Body of pancreas (tissue), 4 donors: ENCODE measurements around the gene USP12. TPM values are rescaled to one million over a fixed set of nuclear protein-coding genes. Genes with fewer than 3 reads are reported as not detected.
A peak's percentile ranks its signal among the peaks of the same experiment; 100 is the strongest.

Source experiments
- ATAC-seq: fragments of 150-250 bp; one replicate; pipeline ENCODE4 v1.9.1; 2016
- DNase-seq, 4 donors: peaks; one replicate each; pipeline ENCODE4 v3.0.0-alpha.2; 2019
- H3K27ac ChIP-seq, 4 donors: fragments of 200-600 bp; sonication (generic); 1 replicate in 3 of 4; 2 replicates in 1 of 4; pipeline versions ENCODE4 v1.5.1 to v1.6.1; 2016 to 2019; ENCODE audit warnings: mild to moderate bottlenecking in 1 of 4, mixed read lengths in 1 of 4, moderate library complexity in 1 of 4
- H3K27me3 ChIP-seq, 2 donors: fragments of 200-600 bp; sonication (generic); one replicate each; pipeline ENCODE4 v1.6.0; 2016; ENCODE audit warnings: mild to moderate bottlenecking in 1 of 2
- H3K36me3 ChIP-seq, 2 donors: fragments of 200-600 bp; sonication (generic); replicated peaks in 1 of 2; 2 replicates each; pipeline ENCODE4 v1.5.1; 2016; ENCODE audit warnings: low read depth in 2 of 2; ENCODE audit not compliant: insufficient read depth in 1 of 2
- H3K4me1 ChIP-seq: fragments of 200-600 bp; sonication (generic); one replicate; pipeline ENCODE4 v1.6.0; 2016
- H3K4me3 ChIP-seq, 2 donors: fragments of 200-600 bp; sonication (generic); 1 replicate in 1 of 2; 2 replicates in 1 of 2; pipeline ENCODE4 v1.5.1; 2016 to 2019
- H3K9me3 ChIP-seq, 3 donors: fragments of 200-600 bp; sonication (generic); 1 replicate in 2 of 3; 2 replicates in 1 of 3; pipeline ENCODE4 v1.5.1; 2016
- POLR2A ChIP-seq, 3 donors: fragments of 450-650 bp; IDR thresholded peaks; one replicate each; pipeline ENCODE4 v1.6.1; 2016; ENCODE audit warnings: antibody characterized with exemption in 3 of 3, mild to moderate bottlenecking in 2 of 3
- WGBS, 2 donors: methylation state at CpG; one replicate each; pipeline ENCODE4 v1.1.5; 2017; 5-methylcytosine and 5-hydroxymethylcytosine counted together
- intact Hi-C: fragments of 100-400 bp; cut with DNase I; formaldehyde crosslinking; loops from one replicate; pipeline ENCODE4 v1.15.1; 2023
- total RNA-seq, 2 donors: library from RNA; depleted of rRNA; stranded (reverse); fragments of >200 nt; gene quantifications; one replicate each; pipeline ENCODE4 v1.1.0, GENCODE V29; 2016
- TF ChIP-seq, protein P1 (sequence below), 7 experiments: fragments of 450-650 bp in 4 of 7; fragments of 200-600 bp in 3 of 7; sonication (generic) in 3 of 7; IDR thresholded peaks; one replicate each; pipeline ENCODE4 v1.5.1; 2016 to 2019; ENCODE audit warnings: antibody characterized with exemption in 7 of 7

Gene USP12
- total RNA-seq, 2 donors from 2014 or later: 12.9 to 16.9 TPM

DNA sequence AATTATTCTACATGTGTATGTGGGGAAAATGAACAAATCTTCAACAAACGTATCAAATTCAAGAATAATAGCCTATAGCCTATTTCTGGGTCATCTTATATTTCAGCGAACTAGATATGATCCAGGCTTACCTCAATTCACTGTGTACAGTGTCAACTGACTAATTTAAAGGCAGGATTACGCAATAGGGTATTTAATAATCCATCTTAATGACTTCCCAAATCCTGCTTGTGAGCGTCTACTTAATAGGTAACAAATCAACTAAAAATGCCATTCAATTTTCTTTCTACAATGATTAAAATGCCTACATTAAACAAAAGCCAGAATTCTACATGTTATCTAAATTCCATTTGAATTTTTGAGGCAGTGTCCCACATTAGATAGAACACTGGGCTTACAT lies 67.0 kb downstream of the USP12 start:
- intact Hi-C loops: no loop called here
- peak; percentile 12 for ATAC-seq
- TF ChIP-seq, protein P1, sequence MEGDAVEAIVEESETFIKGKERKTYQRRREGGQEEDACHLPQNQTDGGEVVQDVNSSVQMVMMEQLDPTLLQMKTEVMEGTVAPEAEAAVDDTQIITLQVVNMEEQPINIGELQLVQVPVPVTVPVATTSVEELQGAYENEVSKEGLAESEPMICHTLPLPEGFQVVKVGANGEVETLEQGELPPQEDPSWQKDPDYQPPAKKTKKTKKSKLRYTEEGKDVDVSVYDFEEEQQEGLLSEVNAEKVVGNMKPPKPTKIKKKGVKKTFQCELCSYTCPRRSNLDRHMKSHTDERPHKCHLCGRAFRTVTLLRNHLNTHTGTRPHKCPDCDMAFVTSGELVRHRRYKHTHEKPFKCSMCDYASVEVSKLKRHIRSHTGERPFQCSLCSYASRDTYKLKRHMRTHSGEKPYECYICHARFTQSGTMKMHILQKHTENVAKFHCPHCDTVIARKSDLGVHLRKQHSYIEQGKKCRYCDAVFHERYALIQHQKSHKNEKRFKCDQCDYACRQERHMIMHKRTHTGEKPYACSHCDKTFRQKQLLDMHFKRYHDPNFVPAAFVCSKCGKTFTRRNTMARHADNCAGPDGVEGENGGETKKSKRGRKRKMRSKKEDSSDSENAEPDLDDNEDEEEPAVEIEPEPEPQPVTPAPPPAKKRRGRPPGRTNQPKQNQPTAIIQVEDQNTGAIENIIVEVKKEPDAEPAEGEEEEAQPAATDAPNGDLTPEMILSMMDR (IDR thresholded peaks at IDR 0.05): no peak
- TF ChIP-seq POLR2A (IDR thresholded peaks at IDR 0.05): no peak
- H3K27me3 ChIP-seq: no peaks in the 10 kb centered on the region
- no peaks in the 10 kb centered on the region for H3K9me3 ChIP-seq
- 44 to 61% methylated on average over 4 of the region's 4 CpGs for WGBS, 2 donors
- DNase-seq: no peak
- H3K36me3 ChIP-seq: no peaks in the 10 kb centered on the region
- no peak overlapping the region for H3K27ac ChIP-seq
- peaks cover 5% of the 10 kb centered on the region for H3K4me1 ChIP-seq
- H3K4me3 ChIP-seq: no peak overlapping the region

DNA sequence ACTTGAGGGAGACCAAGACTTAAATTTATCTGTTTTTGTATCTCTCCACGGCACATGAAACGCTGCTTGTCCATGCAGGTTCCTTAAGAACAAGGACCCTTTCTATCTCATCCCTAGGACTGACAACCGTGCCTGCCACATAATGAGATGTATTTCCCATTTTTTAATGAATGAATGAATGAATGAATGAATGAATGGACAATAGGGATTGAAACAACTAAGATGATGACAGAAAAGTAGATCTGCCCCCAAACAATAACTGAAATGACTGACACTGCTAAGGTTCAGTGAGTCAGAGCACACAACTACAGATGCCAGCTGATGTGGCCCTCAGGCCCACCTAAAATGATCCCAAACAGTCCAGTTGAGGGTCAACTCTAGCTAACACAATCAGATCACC lies 69.8 kb downstream of the USP12 start:
- H3K4me3 ChIP-seq: no peak overlapping the region
- TF ChIP-seq, protein P1 (IDR thresholded peaks at IDR 0.05): no peak
- TF ChIP-seq POLR2A (IDR thresholded peaks at IDR 0.05): no peak
- intact Hi-C loops: no loop called here
- DNase-seq (no peak), ATAC-seq (no peak)
- no peaks in the 10 kb centered on the region for H3K27me3 ChIP-seq
- 95 to 98% methylated on average over 3 of the region's 3 CpGs for WGBS, 2 donors
- H3K27ac ChIP-seq: no peak overlapping the region
- no peaks in the 10 kb centered on the region for H3K9me3 ChIP-seq
- no peaks in the 10 kb centered on the region for H3K36me3 ChIP-seq
- peaks cover 5% of the 10 kb centered on the region for H3K4me1 ChIP-seq

DNA sequence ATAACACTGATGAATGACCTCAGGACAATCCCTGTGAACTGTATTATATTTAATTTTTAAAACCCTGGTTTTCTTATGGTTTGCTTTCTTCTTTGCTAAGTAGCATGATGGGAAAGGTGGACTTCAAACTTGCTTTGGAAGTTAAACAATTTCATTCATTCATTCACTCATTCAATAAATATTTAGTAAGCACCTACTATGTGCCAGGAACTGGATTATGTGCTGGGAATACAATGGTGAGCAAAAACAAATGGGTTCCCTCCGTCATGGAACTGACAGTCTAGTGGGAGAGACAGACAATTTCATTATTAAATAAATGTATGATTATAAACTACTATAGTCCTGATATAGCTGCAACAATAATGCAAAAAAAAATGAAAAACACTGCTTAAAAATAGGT lies 70.3 kb downstream of the USP12 start:
- no peak for TF ChIP-seq POLR2A (IDR thresholded peaks at IDR 0.05)
- TF ChIP-seq, protein P1 (IDR thresholded peaks at IDR 0.05): no peak
- WGBS, 2 donors: 90 to 100% methylated on average over 1 of the region's 1 CpG
- Histone ChIP-seq H3K36me3 (no peaks in the 10 kb centered on the region), H3K27ac (no peak overlapping the region), H3K4me1 (peaks cover 5% of the 10 kb centered on the region), H3K4me3 (no peak overlapping the region), H3K9me3 (no peaks in the 10 kb centered on the region), H3K27me3 (no peaks in the 10 kb centered on the region)
- intact Hi-C loops: no loop called here
- DNase-seq (no peak), ATAC-seq (no peak)

DNA sequence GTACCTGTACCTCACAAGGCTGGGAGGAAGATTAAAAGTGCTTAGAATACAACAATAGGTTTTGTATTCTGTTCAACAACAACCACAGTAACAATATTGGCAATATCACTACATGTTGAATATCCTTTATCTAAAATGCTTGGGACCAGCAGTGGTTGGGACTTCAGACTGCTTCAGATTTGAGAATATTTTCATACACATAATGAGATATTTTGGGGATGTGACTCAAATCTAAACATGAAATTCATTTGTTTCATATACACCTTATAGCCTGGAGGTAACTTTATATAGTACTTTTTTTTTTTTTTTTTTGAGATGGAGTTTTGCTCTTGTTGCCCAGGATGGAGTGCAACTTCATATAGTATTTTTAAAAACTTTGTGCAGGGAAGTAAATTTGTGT lies 73.9 kb downstream of the USP12 start:
- Histone ChIP-seq H3K4me1 (no peaks in the 10 kb centered on the region), H3K27me3 (no peaks in the 10 kb centered on the region), H3K4me3 (no peak overlapping the region), H3K9me3 (no peaks in the 10 kb centered on the region), H3K36me3 (no peaks in the 10 kb centered on the region), H3K27ac (no peak overlapping the region)
- TF ChIP-seq, protein P1 (IDR thresholded peaks at IDR 0.05): no peak
- TF ChIP-seq POLR2A (IDR thresholded peaks at IDR 0.05): no peak
- DNase-seq (no peak), ATAC-seq (no peak)
- intact Hi-C loops: no loop called here

DNA sequence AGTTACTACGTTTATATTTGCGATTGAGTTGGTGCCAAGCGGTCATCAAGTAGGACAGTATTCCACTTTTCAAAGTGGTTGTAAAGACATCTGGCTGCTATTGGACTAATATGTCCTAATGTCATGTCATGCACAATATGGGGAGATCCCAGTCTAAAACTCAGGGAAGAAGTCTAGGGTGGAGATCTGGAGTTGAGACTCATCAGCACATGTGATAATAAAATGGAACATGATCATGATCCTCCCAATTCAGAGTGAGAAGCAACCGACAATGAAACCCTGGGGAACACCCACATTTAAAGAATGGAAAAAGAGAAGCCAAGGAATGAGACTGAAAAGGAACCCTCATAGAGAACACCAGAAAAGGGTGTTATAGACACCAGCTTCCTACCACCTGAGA lies 80.2 kb downstream of the USP12 start:
- TF ChIP-seq POLR2A (IDR thresholded peaks at IDR 0.05): no peak
- TF ChIP-seq, protein P1 (IDR thresholded peaks at IDR 0.05): no peak
- Histone ChIP-seq H3K27me3 (no peaks in the 10 kb centered on the region), H3K36me3 (peaks cover 0 to 1% of the 10 kb centered on the region in 2 donors), H3K4me3 (no peak overlapping the region), H3K9me3 (no peaks in the 10 kb centered on the region), H3K27ac (no peak overlapping the region), H3K4me1 (no peaks in the 10 kb centered on the region)
- intact Hi-C loops: no loop called here
- no peak for DNase-seq
- no peak for ATAC-seq
- WGBS, 2 donors: 88 to 93% methylated on average over 4 of the region's 4 CpGs
